Measurements from ENCODE around the gene ROR2.

The ROR2 gene

DNA sequence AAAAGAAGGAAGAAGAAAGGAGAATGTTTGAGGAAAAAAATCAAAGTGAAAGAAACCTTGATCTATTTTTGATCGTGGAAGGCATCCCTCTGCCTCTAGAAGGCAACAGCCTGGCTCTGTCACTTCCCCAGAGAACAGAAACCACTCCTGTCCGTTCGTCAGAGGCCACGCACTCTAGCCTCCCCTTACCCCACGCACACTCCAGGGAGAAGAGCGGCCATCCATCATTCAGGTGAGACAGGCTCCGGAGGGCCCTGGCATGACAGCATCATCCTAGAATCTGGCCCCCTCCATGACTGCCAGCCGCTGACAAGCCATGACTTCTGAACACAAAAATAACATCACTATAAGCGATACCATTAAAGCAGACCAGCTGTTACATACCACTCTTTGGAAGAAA is 135.8 kb downstream of the ROR2 start:
- Histone ChIP-seq H3K4me1 (ENCODE audit: control insufficient read depth, insufficient read depth, low read length) (peaks cover 12% of the 10 kb centered on the region), H3K4me3 (ENCODE audit: low read length) (no peak overlapping the region), H3K27me3 (ENCODE audit: control insufficient read depth, insufficient read depth, low read length) (no peaks in the 10 kb centered on the region), H3K9ac (ENCODE audit: low read length) (no peak overlapping the region), H3K36me3 (ENCODE audit: control insufficient read depth, insufficient read depth, low read length) (no peaks in the 10 kb centered on the region), H3K9me3 (ENCODE audit: control insufficient read depth, low read length) (no peaks in the 10 kb centered on the region)

DNA sequence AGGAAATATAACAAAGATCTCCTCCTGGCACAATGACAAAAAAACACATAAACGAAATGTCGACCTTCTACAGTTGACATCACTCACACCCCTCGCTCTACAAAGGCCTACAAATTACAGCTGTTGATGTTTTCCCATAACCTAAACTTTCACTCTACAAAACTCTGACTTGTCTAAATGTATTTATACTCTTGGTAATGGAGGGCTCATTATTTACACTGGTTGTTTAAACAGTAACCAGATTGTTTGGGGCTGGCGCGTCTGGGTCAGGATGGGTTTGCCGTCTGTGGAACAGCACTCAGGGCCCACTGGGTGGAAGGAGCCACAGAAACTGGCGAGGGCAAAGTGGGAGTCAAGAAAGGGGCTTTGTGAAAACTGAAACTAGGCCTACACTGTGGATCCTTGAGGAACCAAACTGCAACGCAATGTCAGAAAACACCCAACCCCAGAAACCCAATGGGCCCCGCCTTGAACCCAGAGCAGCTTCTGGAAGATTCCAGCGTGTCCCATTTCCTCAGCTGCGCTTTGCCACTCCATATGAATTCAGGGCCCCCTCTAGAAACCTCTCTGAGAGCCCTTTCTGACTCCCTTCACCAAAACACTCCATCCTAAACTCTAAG is 136.7 kb downstream of the ROR2 start:
- no peak overlapping the region for H3K4me3 ChIP-seq (ENCODE audit: low read length)
- no peaks in the 10 kb centered on the region for H3K27me3 ChIP-seq (ENCODE audit: control insufficient read depth, insufficient read depth, low read length)
- H3K36me3 ChIP-seq (ENCODE audit: control insufficient read depth, insufficient read depth, low read length), result no peaks in the 10 kb centered on the region
- no peaks in the 10 kb centered on the region for H3K9me3 ChIP-seq (ENCODE audit: control insufficient read depth, low read length)
- H3K9ac ChIP-seq (ENCODE audit: low read length), result no peak overlapping the region
- H3K4me1 ChIP-seq (ENCODE audit: control insufficient read depth, insufficient read depth, low read length), result peaks cover 12% of the 10 kb centered on the region

DNA sequence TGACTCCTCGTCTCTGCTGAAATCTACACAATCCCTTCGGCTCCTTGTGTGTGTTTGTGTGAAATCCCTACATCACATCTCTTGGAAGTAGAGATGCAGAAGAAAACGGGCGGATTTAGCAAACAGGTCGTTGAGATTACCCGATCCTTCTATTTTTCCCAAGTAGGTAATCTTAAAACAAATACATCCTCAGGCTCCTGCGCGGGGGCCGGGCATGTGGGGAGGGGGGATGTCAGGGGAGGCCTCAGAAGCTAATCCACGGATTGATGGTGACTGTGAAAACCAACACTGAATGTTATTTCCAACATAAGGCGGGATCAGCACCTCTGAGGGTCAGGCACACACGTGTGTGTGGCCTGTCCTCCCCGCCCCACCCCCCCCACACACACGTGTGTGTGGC is 137.8 kb downstream of the ROR2 start:
- H3K9ac ChIP-seq (ENCODE audit: low read length), result no peak overlapping the region
- H3K4me3 ChIP-seq (ENCODE audit: low read length), result no peak overlapping the region
- H3K9me3 ChIP-seq (ENCODE audit: control insufficient read depth, low read length), result no peaks in the 10 kb centered on the region
- no peaks in the 10 kb centered on the region for H3K36me3 ChIP-seq (ENCODE audit: control insufficient read depth, insufficient read depth, low read length)
- peaks cover 2% of the 10 kb centered on the region for H3K4me1 ChIP-seq (ENCODE audit: control insufficient read depth, insufficient read depth, low read length)
- H3K27me3 ChIP-seq (ENCODE audit: control insufficient read depth, insufficient read depth, low read length), result no peaks in the 10 kb centered on the region

DNA sequence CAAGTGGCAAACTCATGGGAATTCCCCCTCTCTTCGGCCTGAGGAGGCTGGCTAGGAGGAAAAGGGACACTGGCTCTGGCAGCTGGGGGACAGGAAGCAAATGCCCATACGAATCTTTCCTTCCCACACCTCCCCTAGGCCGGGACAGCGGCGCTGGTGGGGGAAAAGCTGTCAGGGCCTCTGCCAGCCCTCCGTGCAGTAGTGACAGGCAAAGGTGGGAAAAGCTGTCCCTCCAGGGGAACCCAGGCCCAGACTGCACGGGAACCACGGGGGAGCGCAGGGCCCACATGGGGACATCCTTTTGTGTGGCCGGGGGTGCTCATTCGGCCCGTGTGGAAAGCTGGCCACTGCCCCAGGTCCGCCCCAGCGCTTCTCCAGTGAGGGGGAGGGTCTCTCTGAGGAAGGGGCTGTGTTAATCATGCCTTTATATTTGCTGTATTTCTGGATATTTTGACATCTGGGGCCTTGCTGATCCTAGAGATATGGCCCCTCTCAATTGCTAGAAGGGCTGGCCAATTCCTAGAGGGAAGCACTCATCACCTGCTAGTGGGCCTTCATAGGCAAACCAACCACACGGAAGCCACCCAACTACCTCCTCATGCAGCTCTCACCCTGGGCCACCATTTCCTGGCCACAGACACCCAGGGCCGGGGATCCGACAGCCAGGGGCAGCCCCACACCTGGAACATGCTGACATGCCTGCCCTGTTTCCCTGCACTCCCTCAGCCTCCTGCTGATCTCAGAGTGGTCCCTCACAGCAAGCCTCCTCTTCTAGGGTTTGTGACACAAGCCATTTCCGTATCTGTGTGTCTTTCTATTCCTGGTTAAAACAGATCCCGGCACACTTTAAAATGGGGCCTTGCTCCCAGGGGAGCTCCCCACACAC is 138.8 kb downstream of the ROR2 start:
- Histone ChIP-seq H3K27me3 (ENCODE audit: control insufficient read depth, insufficient read depth, low read length) (no peaks in the 10 kb centered on the region), H3K9me3 (ENCODE audit: control insufficient read depth, low read length) (no peaks in the 10 kb centered on the region), H3K4me3 (ENCODE audit: low read length) (no peak overlapping the region), H3K4me1 (ENCODE audit: control insufficient read depth, insufficient read depth, low read length) (no peaks in the 10 kb centered on the region), H3K9ac (ENCODE audit: low read length) (no peak overlapping the region), H3K36me3 (ENCODE audit: control insufficient read depth, insufficient read depth, low read length) (no peaks in the 10 kb centered on the region)

DNA sequence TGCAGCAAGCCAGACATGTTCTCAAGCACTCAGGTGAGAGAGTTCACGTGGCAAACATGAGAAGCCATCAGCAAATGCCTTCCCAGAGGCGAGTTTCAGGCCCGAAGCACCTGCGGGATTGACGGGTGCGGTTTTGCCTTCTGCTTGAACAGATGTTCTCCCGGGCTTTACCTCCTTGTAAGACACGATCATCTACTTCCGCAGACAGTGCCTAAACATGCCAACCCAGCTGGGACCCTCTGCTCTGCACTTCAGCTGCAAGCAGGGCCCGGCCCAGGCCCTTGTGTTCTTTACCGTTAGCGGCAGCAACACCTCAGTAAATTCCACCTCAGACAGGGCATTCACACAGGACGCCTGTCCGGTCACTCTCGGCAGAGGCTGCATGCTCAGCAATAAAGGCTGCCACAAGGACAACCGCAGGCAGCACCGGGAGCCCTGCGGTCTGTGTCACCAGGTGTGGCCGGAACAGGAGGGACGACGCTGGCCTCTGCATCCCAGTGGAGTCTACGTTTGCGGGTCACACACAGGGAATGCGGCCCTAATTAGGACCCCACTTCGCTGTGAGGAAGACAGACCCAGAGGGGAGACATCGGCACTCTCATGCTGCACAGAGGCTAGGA is 139.6 kb downstream of the ROR2 start:
- no peaks in the 10 kb centered on the region for H3K36me3 ChIP-seq (ENCODE audit: control insufficient read depth, insufficient read depth, low read length)
- H3K4me3 ChIP-seq (ENCODE audit: low read length), result no peak overlapping the region
- H3K27me3 ChIP-seq (ENCODE audit: control insufficient read depth, insufficient read depth, low read length), result no peaks in the 10 kb centered on the region
- no peak overlapping the region for H3K9ac ChIP-seq (ENCODE audit: low read length)
- no peaks in the 10 kb centered on the region for H3K4me1 ChIP-seq (ENCODE audit: control insufficient read depth, insufficient read depth, low read length)
- no peaks in the 10 kb centered on the region for H3K9me3 ChIP-seq (ENCODE audit: control insufficient read depth, low read length)

- no peaks in the 10 kb centered on the region for H3K4me1 ChIP-seq (ENCODE audit: control insufficient read depth, insufficient read depth, low read length)
- H3K4me3 ChIP-seq (ENCODE audit: low read length), result no peak overlapping the region
- no peaks in the 10 kb centered on the region for H3K27me3 ChIP-seq (ENCODE audit: control insufficient read depth, insufficient read depth, low read length)
- H3K9ac ChIP-seq (ENCODE audit: low read length), result no peak overlapping the region
- H3K9me3 ChIP-seq (ENCODE audit: control insufficient read depth, low read length), result no peaks in the 10 kb centered on the region
- no peaks in the 10 kb centered on the region for H3K36me3 ChIP-seq (ENCODE audit: control insufficient read depth, insufficient read depth, low read length)
Measured at GRCh38 chr9:91809581-91810285, 140.3 kb downstream of the ROR2 start.

GRCh38 chr9:91807643-91808246 is 142.3 kb downstream of the ROR2 start:
- Histone ChIP-seq H3K9me3 (ENCODE audit: control insufficient read depth, low read length) (no peaks in the 10 kb centered on the region), H3K4me1 (ENCODE audit: control insufficient read depth, insufficient read depth, low read length) (peaks cover 2% of the 10 kb centered on the region), H3K27me3 (ENCODE audit: control insufficient read depth, insufficient read depth, low read length) (no peaks in the 10 kb centered on the region)

DNA sequence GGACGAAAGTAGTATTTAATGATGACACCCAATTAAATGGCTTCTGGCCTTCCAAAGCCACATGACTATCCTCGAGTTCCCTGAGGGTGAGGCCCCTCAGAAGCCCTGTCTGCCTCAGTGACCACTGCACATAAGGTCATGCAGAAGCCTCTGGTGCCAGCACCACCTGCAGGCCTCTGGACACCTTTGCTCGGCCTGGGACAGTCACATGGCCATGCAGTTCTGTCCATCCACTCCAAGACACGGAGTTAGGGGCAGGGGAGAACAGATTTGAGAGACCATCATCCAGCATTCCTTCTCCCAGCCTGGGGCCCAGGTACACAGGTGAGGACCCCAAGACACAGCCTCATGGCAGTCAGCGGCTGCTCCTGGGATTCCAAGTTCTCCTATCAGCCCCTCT is 145.0 kb downstream of the ROR2 start:
- Histone ChIP-seq H3K9me3 (ENCODE audit: control insufficient read depth, low read length) (no peaks in the 10 kb centered on the region), H3K4me1 (ENCODE audit: control insufficient read depth, insufficient read depth, low read length) (peaks cover 6% of the 10 kb centered on the region), H3K9ac (ENCODE audit: low read length) (no peak overlapping the region)

More at GRCh38 chr9:91807643-91808246, 142.3 kb downstream of the ROR2 start:
- Histone ChIP-seq H3K9ac (ENCODE audit: low read length) (no peak overlapping the region), H3K36me3 (ENCODE audit: control insufficient read depth, insufficient read depth, low read length) (no peaks in the 10 kb centered on the region), H3K4me3 (ENCODE audit: low read length) (no peak overlapping the region)

GRCh38 chr9:91803970-91804752 is 145.9 kb downstream of the ROR2 start:
- H3K36me3 ChIP-seq (ENCODE audit: control insufficient read depth, insufficient read depth, low read length), result no peaks in the 10 kb centered on the region
- H3K4me3 ChIP-seq (ENCODE audit: low read length), result no peak overlapping the region
- H3K9me3 ChIP-seq (ENCODE audit: control insufficient read depth, low read length), result no peaks in the 10 kb centered on the region
- no peak overlapping the region for H3K9ac ChIP-seq (ENCODE audit: low read length)
- H3K27me3 ChIP-seq (ENCODE audit: control insufficient read depth, insufficient read depth, low read length), result no peaks in the 10 kb centered on the region
- H3K4me1 ChIP-seq (ENCODE audit: control insufficient read depth, insufficient read depth, low read length), result peaks cover 10% of the 10 kb centered on the region

More for the DNA sequence above, 145.0 kb downstream of the ROR2 start:
- Histone ChIP-seq H3K36me3 (ENCODE audit: control insufficient read depth, insufficient read depth, low read length) (no peaks in the 10 kb centered on the region), H3K4me3 (ENCODE audit: low read length) (no peak overlapping the region), H3K27me3 (ENCODE audit: control insufficient read depth, insufficient read depth, low read length) (no peaks in the 10 kb centered on the region)

- H3K27me3 ChIP-seq (ENCODE audit: control insufficient read depth, insufficient read depth, low read length), result no peaks in the 10 kb centered on the region
- peaks cover 18% of the 10 kb centered on the region for H3K4me1 ChIP-seq (ENCODE audit: control insufficient read depth, insufficient read depth, low read length)
- no peaks in the 10 kb centered on the region for H3K36me3 ChIP-seq (ENCODE audit: control insufficient read depth, insufficient read depth, low read length)
Measured at GRCh38 chr9:91803151-91803940, 146.7 kb downstream of the ROR2 start.

More at GRCh38 chr9:91803151-91803940, 146.7 kb downstream of the ROR2 start:
- Histone ChIP-seq H3K9ac (ENCODE audit: low read length) (no peak overlapping the region), H3K4me3 (ENCODE audit: low read length) (no peak overlapping the region), H3K9me3 (ENCODE audit: control insufficient read depth, low read length) (no peaks in the 10 kb centered on the region)
